NK-92 (cell line): ENCODE data around the gene MIXL1.
"Not testable (repeated sequence)": the region's sequence is repeated elsewhere in the genome, so short reads cannot be mapped to it uniquely, and the experiment has no call there.

ENCODE experiments used
- DNase-seq: peaks from one replicate; lab custom pipeline; 2025; ENCODE audit not compliant: unreplicated experiment; lab: John Stamatoyannopoulos, UW

MIXL1 gene

GRCh38 chr1:226223157-226223785 lies at the start of gene MIXL1:
Gene MIXL1 (plus strand): TSS chr1:226223664. CDS start chr1:226223682, 18 bp downstream.
- no peak for DNase-seq

DNA sequence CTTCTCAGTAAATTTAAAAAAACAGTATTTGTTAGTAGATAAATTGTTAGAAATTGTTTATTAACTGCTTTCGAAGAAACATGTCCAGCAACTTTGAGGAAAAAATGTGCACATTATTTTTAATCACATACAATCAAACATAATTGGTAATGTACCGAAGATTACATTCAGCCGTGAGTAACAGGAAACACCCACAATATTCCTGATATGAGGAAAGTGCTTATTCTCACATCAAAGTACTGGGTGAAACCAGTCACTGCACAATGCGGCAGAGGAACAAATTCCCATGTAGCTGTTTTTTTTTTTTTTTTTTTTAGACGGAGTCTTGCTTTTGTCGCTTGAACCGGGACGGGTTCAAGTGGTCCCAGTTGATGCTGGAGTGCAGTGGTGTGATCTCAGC lies 46.6 kb upstream of the MIXL1 start:
- DNase-seq: no peak

DNA sequence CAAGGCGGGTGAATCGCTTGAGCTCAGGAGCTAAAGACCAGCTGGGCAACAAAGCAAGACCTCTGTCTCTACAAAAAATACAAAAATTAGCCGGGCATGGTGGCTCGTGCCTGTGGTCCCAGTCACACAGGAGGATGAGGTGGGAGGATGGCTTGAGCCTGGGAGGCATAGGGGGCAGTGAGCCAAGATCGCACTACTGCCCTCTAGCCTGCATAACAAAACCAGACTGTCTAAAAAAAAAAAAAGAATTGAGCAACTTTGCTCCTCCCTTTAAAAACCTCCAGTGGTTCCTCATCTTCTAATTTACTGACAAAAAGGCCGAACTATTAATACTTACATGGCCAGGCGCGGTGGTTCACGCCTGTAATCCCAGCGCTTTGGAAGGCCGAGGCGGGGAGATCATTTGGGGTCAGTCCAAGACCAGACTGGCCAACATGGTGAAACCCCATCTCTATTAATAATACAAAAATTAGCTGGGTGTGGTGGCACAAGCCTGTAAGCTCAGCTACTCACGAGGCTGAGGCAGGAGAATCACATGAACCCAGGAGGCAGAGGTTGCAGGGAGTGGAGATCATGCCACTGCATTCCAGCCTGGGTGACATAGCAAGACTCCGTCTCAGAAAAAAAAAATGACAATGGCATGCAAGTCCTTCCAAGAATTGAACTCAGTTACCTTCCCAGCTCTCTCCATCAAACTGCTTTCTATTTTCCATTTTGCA lies 41.3 kb upstream of the MIXL1 start:
- DNase-seq: no peak

DNA sequence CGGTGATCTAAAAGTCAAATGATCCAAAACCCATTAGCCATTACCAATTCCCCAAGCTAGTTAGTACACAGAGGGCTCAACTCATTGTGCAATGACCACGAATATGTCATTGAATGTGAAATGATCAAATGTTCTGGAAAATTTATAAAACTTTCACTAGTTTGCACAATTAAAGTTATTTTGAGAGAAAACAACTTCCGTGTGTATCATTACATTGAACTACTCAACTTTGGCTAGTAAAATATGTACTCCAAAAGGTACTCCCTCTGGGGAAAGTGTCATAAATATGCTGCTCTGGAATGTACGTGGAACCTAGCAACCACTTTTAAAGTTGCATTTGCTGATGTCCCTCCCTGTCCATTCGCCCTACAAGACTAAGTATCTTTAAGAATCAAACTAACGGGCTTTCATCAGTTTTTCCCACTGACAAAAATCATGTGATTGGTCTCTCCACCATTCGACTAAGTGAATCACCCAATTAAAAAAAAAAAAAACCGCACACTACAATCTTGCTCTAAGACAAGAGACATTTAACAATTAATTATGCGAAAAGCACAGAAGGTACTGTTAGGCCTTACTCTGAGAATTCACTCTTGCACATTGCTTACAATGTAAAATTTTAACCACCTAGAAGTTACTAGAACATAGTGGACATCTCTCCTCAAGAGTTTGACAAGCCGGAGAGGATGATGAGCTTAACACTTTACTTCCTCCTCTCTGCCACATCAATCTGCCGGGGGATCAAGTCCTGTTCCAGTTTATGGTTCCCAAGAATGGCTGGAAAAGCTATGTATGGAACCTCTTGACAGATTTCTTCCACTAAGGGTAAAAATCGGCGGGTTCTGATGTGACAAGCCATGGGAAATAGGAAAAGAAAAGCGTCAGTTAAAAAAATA lies 38.1 kb upstream of the MIXL1 start:
- DNase-seq: no peak

GRCh38 chr1:226186124-226187018 lies 37.1 kb upstream of the MIXL1 start, which contains the start of gene ACBD3:
Gene ACBD3 (minus strand): TSS chr1:226186741. CDS start chr1:226186675, 66 bp downstream.
- peak; percentile 25 for DNase-seq

GRCh38 chr1:226187019-226187322 lies 36.5 kb upstream of the MIXL1 start:
- DNase-seq: no peak

DNA sequence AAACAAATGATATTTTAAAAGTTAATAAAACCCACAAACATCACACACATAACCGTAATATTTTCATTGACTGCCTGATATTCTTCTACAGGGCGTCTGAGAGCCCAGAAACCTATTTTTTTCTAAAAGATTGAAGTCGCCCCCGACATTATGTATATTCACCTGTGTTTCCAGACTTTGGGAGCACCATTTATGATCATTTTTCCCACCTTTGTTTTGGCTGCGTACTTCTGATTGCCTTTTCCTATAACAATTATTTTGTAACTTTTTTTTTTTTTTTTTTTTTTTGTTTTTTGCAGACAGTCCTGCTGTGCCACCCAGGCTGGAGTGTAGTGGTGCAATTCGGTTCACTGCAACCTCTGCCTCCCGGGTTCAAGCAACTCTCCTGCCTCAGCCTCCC lies 36.1 kb upstream of the MIXL1 start:
- DNase-seq: no peak

DNA sequence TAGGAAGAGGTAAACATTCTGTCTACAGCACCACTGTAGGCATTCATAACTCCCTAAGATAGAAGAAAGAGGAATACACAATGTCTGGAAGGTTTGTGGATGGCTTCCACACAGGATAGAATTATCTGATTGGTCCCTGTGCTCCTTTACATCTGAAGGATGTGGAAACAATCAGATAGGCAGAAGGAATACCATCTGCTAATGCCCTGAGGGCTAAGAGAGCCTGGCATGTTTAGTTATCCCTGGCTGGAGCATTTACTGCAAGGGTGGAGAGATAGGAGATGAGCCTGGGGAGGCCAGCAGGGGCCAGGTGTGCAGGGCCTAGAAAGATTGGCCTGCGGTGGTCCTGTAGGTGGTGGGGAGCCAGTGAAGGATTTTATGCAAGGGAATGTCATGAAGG lies 28.3 kb upstream of the MIXL1 start:
- DNase-seq: no peak

GRCh38 chr1:226199971-226200370 lies 23.5 kb upstream of the MIXL1 start:
- DNase-seq: no peak

GRCh38 chr1:226201029-226201593 lies 22.4 kb upstream of the MIXL1 start:
- DNase-seq: no peak

GRCh38 chr1:226202246-226202645 lies 21.2 kb upstream of the MIXL1 start:
- DNase-seq: no peak

DNA sequence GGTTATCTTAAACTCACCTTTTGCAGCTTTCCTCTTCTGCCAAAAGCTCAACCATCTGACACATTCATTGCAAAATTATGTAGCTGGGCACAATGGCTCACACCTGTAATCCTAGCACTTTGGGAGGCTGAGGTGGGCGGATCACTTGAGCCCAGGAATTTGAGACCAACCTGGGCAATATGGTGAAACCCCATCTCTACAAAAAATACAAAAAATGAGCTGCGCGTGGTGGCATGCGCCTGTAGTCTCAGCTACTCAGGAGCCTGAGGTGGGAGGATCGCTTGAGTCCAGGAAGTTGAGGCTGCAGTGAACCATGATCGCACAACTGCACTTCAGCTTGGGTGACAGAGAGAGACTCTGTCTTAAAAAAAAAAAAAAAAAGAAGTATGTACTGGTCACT lies 20.8 kb upstream of the MIXL1 start:
- DNase-seq: not testable (repeated sequence)

GRCh38 chr1:226203240-226203639 lies 20.2 kb upstream of the MIXL1 start:
- no peak for DNase-seq

DNA sequence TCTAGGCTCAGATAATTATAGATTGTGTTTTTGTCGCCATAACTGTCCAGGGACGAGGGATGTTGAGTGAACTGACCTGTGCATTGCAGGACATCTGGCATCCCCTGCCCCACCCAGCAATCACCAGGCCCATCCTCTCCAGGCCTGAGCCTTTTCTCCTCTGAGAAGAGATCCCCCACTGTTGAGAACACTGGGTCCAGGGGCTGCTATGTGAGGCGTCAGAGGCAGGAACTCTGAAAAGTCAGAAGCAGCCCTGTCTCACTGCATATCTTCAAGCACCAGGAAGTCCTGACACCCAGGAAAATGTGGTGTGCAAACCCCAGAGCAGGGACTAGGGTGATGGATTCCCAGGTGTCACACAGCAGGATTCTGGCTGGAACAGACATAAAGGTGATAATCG lies 19.8 kb upstream of the MIXL1 start:
- DNase-seq: no peak

- no peak for DNase-seq
Observed at GRCh38 chr1:226204198-226204597, 19.3 kb upstream of the MIXL1 start.

- DNase-seq: no peak
Observed at GRCh38 chr1:226207048-226207447, 16.4 kb upstream of the MIXL1 start.

- DNase-seq: no peak
Observed at GRCh38 chr1:226209307-226210059, 14.0 kb upstream of the MIXL1 start.

DNA sequence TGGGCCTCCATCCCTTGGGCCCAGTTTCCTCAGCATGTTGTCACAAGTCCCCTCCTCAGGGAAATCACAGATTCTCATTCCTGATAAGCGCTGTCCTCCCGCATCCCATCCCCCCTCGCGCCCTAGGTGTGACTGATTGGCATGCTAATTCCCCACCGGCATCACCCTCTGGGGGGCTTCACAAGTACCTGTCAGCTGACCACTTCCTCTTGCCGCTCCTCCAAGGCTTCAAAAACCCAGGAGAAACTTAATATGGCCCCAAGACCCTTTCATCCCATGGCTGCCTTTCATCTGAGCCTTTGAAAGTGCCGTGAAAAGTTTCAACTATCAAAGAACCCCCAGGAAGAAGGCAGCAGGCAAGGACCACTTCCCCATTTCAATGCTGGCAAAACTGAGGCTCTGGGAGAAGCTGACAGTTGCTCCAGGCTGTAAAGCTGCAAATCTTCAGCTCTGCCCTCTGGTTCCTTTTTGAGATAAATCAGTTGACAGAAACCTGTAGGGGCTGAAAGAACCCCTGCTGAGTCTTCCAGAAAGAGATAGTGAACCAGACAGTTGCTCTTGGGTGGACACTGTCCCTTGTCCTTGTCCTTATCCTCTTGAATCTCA lies 12.8 kb upstream of the MIXL1 start:
- DNase-seq: no peak

- DNase-seq: no peak
Observed at GRCh38 chr1:226211181-226211821, 12.2 kb upstream of the MIXL1 start.
